K562 (cell line): Measurements from ENCODE around the gene SLA2. TPM values are rescaled to one million over a fixed set of nuclear protein-coding genes. Genes with fewer than 3 reads are reported as not detected.

Experiments
- ARID3B ChIP-seq: fragments of 250-450 bp; sonication (Bioruptor Pico); IDR thresholded peaks from 2 replicates; pipeline ENCODE4 v1.4.0; 2020; ENCODE audit warnings: borderline replicate concordance
- EP300 ChIP-seq: IDR thresholded peaks from 2 replicates; pipeline ENCODE4 v1.6.1; 2012; ENCODE audit warnings: low read length, improper control_type of control experiment
- KDM1A ChIP-seq, 2 experiments: fragments of 450-650 bp; IDR thresholded peaks; 2 replicates each; pipeline ENCODE4 v1.6.1; 2016; ENCODE audit warnings: mild to moderate bottlenecking in 2 of 2
- RNF2 ChIP-seq: sonication (generic); IDR thresholded peaks from 2 replicates; pipeline ENCODE4 v1.6.1; 2016
- SP1 ChIP-seq: sonication (generic); formaldehyde crosslinking; IDR thresholded peaks from 2 replicates; pipeline ENCODE4 v1.8.1; 2022; ENCODE audit warnings: mild to moderate bottlenecking, missing genetic modification reagents
- TCF3 ChIP-seq: sonication (generic); formaldehyde crosslinking; IDR thresholded peaks from 2 replicates; pipeline ENCODE4 v1.4.0; 2020; ENCODE audit warnings: mild to moderate bottlenecking, missing genetic modification reagents
- ZFP1 ChIP-seq: fragments of 450-650 bp; formaldehyde crosslinking; IDR thresholded peaks from 2 replicates; pipeline ENCODE4 v1.4.0; 2020; ENCODE audit warnings: mild to moderate bottlenecking, mixed read lengths
- ZNF311 ChIP-seq: fragments of 250-450 bp; sonication (Bioruptor Pico); IDR thresholded peaks from 2 replicates; pipeline ENCODE4 v1.4.0; 2020; ENCODE audit warnings: mild to moderate bottlenecking, moderate library complexity
- ZNF407 ChIP-seq: fragments of 450-650 bp; IDR thresholded peaks from 2 replicates; pipeline ENCODE4 v1.6.1; 2016; ENCODE audit warnings: low read depth
- polyA plus RNA-seq, 8 experiments: library from polyadenylated mRNA; depleted of rRNA in 4 of 8; stranded (reverse) in 5 of 8; unstranded in 3 of 8; fragments of >200 nt; fragmentation: Nextera tagmentation in 2 of 8; fragmentation: Illumina TruSeq in 1 of 8; extraction: Ambion mirVana in 2 of 8; extraction: Trizol in 1 of 8; gene quantifications; 2 replicates each; pipeline versions ENCODE4 v1.2.1 to v1.2.3, GENCODE V29; 2011 to 2014; ENCODE audit warnings: inconsistent platforms in 1 of 8, missing spikeins in 1 of 8
- total RNA-seq, 7 experiments: library from RNA; depleted of rRNA in 6 of 7; stranded (reverse); fragments of >200 nt in 6 of 7; fragmentation: Illumina TruSeq in 2 of 7; extraction: Trizol in 2 of 7; gene quantifications; 2 replicates each; pipeline versions ENCODE4 v1.2.1 to v1.2.3, GENCODE V29; 2011 to 2021; ENCODE audit warnings: low replicate concordance in 1 of 7
- TF ChIP-seq, protein P1 (sequence below), 2 experiments: IDR thresholded peaks in 1 of 2; conservative IDR thresholded peaks in 1 of 2; 2 replicates each; pipeline ENCODE4 v1.6.1; 2016; ENCODE audit warnings: low read depth in 2 of 2, mild to moderate bottlenecking in 1 of 2, missing compliant biosample characterization in 1 of 2, missing genetic modification characterization in 1 of 2, moderate library complexity in 1 of 2
- TF ChIP-seq, protein P2 (sequence below): sonication (generic); formaldehyde crosslinking; IDR thresholded peaks from 2 replicates; pipeline ENCODE4 v1.8.1; 2023; ENCODE audit warnings: mild to moderate bottlenecking, missing genetic modification reagents

SLA2 gene
- total and polyA plus RNA-seq, 9 of the 15 experiments (the other 6 are each of a cell fraction or from before 2014, with no cell fraction given): 0.07 TPM; not detected in 7

GRCh38 chr20:36605399-36606157 is 40.4 kb downstream of the SLA2 start, which contains the start of gene RAB5IF (continued):
- TF ChIP-seq ZNF311 (CRISPR knock-in tag): no peak
- TF ChIP-seq, protein P1, sequence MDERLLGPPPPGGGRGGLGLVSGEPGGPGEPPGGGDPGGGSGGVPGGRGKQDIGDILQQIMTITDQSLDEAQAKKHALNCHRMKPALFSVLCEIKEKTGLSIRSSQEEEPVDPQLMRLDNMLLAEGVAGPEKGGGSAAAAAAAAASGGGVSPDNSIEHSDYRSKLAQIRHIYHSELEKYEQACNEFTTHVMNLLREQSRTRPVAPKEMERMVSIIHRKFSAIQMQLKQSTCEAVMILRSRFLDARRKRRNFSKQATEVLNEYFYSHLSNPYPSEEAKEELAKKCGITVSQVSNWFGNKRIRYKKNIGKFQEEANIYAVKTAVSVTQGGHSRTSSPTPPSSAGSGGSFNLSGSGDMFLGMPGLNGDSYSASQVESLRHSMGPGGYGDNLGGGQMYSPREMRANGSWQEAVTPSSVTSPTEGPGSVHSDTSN (CRISPR knock-in tag; IDR thresholded peaks at IDR 0.05; ENCODE audit: low read depth): no peak
- TF ChIP-seq, protein P1 (tag; conservative IDR thresholded peaks at IDR 0.05; ENCODE audit: low read depth): no peak
- TF ChIP-seq KDM1A (IDR thresholded peaks at IDR 0.05): no peak
- 0 out of 2 replicates have a peak, but pooled peaks have one; percentile 25 for TF ChIP-seq TCF3 (CRISPR knock-in tag)
- TF ChIP-seq ZNF407: peak; percentile 96
- TF ChIP-seq RNF2: peak; percentile 65
- peak; percentile 96 for TF ChIP-seq SP1 (CRISPR knock-in tag)
- TF ChIP-seq EP300: peak; percentile 31; the same call in 1 of the 2 replicates
- TF ChIP-seq ARID3B (CRISPR knock-in tag): no peak
- TF ChIP-seq ZFP1 (CRISPR knock-in tag): no peak
- TF ChIP-seq, protein P2, sequence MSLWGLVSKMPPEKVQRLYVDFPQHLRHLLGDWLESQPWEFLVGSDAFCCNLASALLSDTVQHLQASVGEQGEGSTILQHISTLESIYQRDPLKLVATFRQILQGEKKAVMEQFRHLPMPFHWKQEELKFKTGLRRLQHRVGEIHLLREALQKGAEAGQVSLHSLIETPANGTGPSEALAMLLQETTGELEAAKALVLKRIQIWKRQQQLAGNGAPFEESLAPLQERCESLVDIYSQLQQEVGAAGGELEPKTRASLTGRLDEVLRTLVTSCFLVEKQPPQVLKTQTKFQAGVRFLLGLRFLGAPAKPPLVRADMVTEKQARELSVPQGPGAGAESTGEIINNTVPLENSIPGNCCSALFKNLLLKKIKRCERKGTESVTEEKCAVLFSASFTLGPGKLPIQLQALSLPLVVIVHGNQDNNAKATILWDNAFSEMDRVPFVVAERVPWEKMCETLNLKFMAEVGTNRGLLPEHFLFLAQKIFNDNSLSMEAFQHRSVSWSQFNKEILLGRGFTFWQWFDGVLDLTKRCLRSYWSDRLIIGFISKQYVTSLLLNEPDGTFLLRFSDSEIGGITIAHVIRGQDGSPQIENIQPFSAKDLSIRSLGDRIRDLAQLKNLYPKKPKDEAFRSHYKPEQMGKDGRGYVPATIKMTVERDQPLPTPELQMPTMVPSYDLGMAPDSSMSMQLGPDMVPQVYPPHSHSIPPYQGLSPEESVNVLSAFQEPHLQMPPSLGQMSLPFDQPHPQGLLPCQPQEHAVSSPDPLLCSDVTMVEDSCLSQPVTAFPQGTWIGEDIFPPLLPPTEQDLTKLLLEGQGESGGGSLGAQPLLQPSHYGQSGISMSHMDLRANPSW (CRISPR knock-in tag): no peak
